H9 (cell line): ENCODE measurements around the gene CFI. TPM values are rescaled to one million over a fixed set of nuclear protein-coding genes. Genes with fewer than 3 reads are reported as not detected.

Experiments used
- DNase-seq: peaks from one replicate; pipeline ENCODE4 v3.0.0-alpha.2; 2017
- H2AFZ ChIP-seq: one replicate; pipeline ENCODE4 v1.6.1; 2013; ENCODE audit warnings: mild to moderate bottlenecking, low read length, control low read depth, moderate library complexity
- H2AK5ac ChIP-seq: 2 replicates; pipeline ENCODE4 v1.6.1; 2013; ENCODE audit warnings: low read length, control low read depth, mixed read lengths; ENCODE audit not compliant: insufficient read length
- H2BK120ac ChIP-seq: one replicate; pipeline ENCODE4 v1.6.1; 2013; ENCODE audit warnings: low read depth, mild to moderate bottlenecking, low read length, control low read depth, inconsistent platforms; ENCODE audit not compliant: poor library complexity, severe bottlenecking
- H2BK12ac ChIP-seq: 2 replicates; pipeline ENCODE4 v1.6.1; 2013; ENCODE audit warnings: low read length, control low read depth, mixed read lengths, low read depth; ENCODE audit not compliant: insufficient read length
- H2BK15ac ChIP-seq: 2 replicates; pipeline ENCODE4 v1.6.1; 2013; ENCODE audit warnings: low read depth, low read length, control low read depth
- H2BK20ac ChIP-seq: one replicate; pipeline ENCODE4 v1.6.1; 2013; ENCODE audit warnings: low read depth, mild to moderate bottlenecking, low read length, control low read depth, inconsistent platforms; ENCODE audit not compliant: poor library complexity, severe bottlenecking
- H2BK5ac ChIP-seq: 2 replicates; pipeline ENCODE4 v1.6.1; 2013; ENCODE audit warnings: low read length, control low read depth, mixed read lengths; ENCODE audit not compliant: insufficient read length
- H3K14ac ChIP-seq: 2 replicates; pipeline ENCODE4 v1.6.1; 2013; ENCODE audit warnings: low read length, control low read depth; ENCODE audit not compliant: insufficient read depth
- H3K18ac ChIP-seq: 2 replicates; pipeline ENCODE4 v1.6.1; 2013; ENCODE audit warnings: low read depth, mild to moderate bottlenecking, mixed read lengths, low read length, control low read depth; ENCODE audit not compliant: insufficient read length
- H3K23ac ChIP-seq: 2 replicates; pipeline ENCODE4 v1.6.1; 2013; ENCODE audit warnings: low read length, control low read depth, mixed read lengths, low read depth; ENCODE audit not compliant: insufficient read length
- H3K23me2 ChIP-seq: 2 replicates; pipeline ENCODE4 v1.6.1; 2013; ENCODE audit warnings: low read depth, mild to moderate bottlenecking, mixed read lengths, low read length, control low read depth; ENCODE audit not compliant: insufficient read length, poor library complexity, severe bottlenecking
- H3K27ac ChIP-seq: 2 replicates; pipeline ENCODE4 v1.5.1; 2013; ENCODE audit warnings: low read length, control low read depth, mixed read lengths, low read depth; ENCODE audit not compliant: insufficient read length
- H3K27me3 ChIP-seq: 2 replicates; pipeline ENCODE4 v1.6.1; 2013; ENCODE audit warnings: low read length, control low read depth, inconsistent platforms; ENCODE audit not compliant: insufficient read depth
- H3K4ac ChIP-seq: 2 replicates; pipeline ENCODE4 v1.6.1; 2013; ENCODE audit warnings: low read depth, mild to moderate bottlenecking, control low read depth, inconsistent platforms, low read length, moderate library complexity
- H3K4me1 ChIP-seq: 2 replicates; pipeline ENCODE4 v1.6.1; 2013; ENCODE audit warnings: low read length, control low read depth, inconsistent platforms; ENCODE audit not compliant: insufficient read depth
- H3K4me2 ChIP-seq: 2 replicates; pipeline ENCODE4 v1.6.1; 2013; ENCODE audit warnings: low read length, control low read depth, mixed read lengths; ENCODE audit not compliant: insufficient read length, insufficient read depth
- H3K56ac ChIP-seq: 2 replicates; pipeline ENCODE4 v1.6.1; 2013; ENCODE audit warnings: low read depth, mild to moderate bottlenecking, mixed read lengths, low read length, control low read depth; ENCODE audit not compliant: insufficient read length
- H3K79me1 ChIP-seq: 2 replicates; pipeline ENCODE4 v1.6.1; 2013; ENCODE audit warnings: low read depth, mild to moderate bottlenecking, moderate library complexity, low read length, control low read depth, inconsistent platforms; ENCODE audit not compliant: insufficient read depth, poor library complexity, severe bottlenecking
- H3K79me2 ChIP-seq: 2 replicates; pipeline ENCODE4 v1.6.1; 2013; ENCODE audit warnings: low read length, control low read depth, inconsistent platforms; ENCODE audit not compliant: insufficient read depth
- H3K9ac ChIP-seq: 2 replicates; pipeline ENCODE4 v1.6.1; 2013; ENCODE audit warnings: low read length, control low read depth, mixed read lengths; ENCODE audit not compliant: insufficient read length; ENCODE audit errors: extremely low read depth
- H3K9me3 ChIP-seq: one replicate; pipeline ENCODE4 v1.6.1; 2013; ENCODE audit warnings: low read depth, low read length, inconsistent platforms; ENCODE audit not compliant: control insufficient read depth
- H3T11ph ChIP-seq: one replicate; pipeline ENCODE4 v1.6.1; 2013; ENCODE audit warnings: mild to moderate bottlenecking, low read length, control low read depth, inconsistent platforms
- H4K20me1 ChIP-seq: one replicate; pipeline ENCODE4 v1.6.1; 2013; ENCODE audit not compliant: control insufficient read depth, insufficient read length, insufficient read depth
- H4K5ac ChIP-seq: 2 replicates; pipeline ENCODE4 v1.6.1; 2013; ENCODE audit warnings: low read depth, mild to moderate bottlenecking, mixed read lengths, low read length, control low read depth; ENCODE audit not compliant: insufficient read length
- H4K8ac ChIP-seq: replicated peaks from 2 replicates; pipeline ENCODE4 v1.6.1; 2013; ENCODE audit warnings: low read length, control low read depth, mixed read lengths, low read depth; ENCODE audit not compliant: insufficient read length
- H4K91ac ChIP-seq: 2 replicates; pipeline ENCODE4 v1.6.1; 2013; ENCODE audit warnings: low read depth, mild to moderate bottlenecking, moderate library complexity, mixed read lengths, low read length, control low read depth; ENCODE audit not compliant: insufficient read length
- H3K27ac Mint-ChIP-seq, 3 experiments: 2 replicates in 2 of 3; 3 replicates in 1 of 3; pipeline ENCODE4 v1.8.0; 2020 to 2021; ENCODE audit warnings: mixed read lengths in 3 of 3, mild to moderate bottlenecking in 1 of 3, moderate library complexity in 1 of 3
- H3K27me3 Mint-ChIP-seq: 2 replicates; pipeline ENCODE4 v1.8.0; 2021; ENCODE audit warnings: low read depth, mild to moderate bottlenecking, moderate library complexity, mixed read lengths
- H3K36me3 Mint-ChIP-seq, 3 experiments: 2 replicates in 2 of 3; 3 replicates in 1 of 3; pipeline ENCODE4 v1.8.0; 2020 to 2021; ENCODE audit warnings: low read depth in 3 of 3, mixed read lengths in 3 of 3; ENCODE audit not compliant: insufficient read depth in 1 of 3
- H3K4me1 Mint-ChIP-seq, 2 experiments: 2 replicates each; pipeline ENCODE4 v1.8.0; 2020; ENCODE audit warnings: mixed read lengths in 2 of 2
- H3K4me3 Mint-ChIP-seq, 2 experiments: 2 replicates in 1 of 2; 3 replicates in 1 of 2; pipeline ENCODE4 v1.8.0; 2020 to 2021; ENCODE audit warnings: mild to moderate bottlenecking in 2 of 2, mixed read lengths in 2 of 2, moderate library complexity in 1 of 2
- H3K9me3 Mint-ChIP-seq, 2 experiments: 2 replicates in 1 of 2; 3 replicates in 1 of 2; pipeline ENCODE4 v1.8.0; 2020; ENCODE audit warnings: mild to moderate bottlenecking in 2 of 2, mixed read lengths in 2 of 2, moderate library complexity in 1 of 2
- CTCF ChIP-seq: fragments of 200-600 bp; sonication (generic); conservative IDR thresholded peaks from 3 replicates; pipeline ENCODE4 v1.8.0; 2021; ENCODE audit warnings: antibody characterized with exemption, mild to moderate bottlenecking
- WGBS: extraction: QIAGEN DNeasy Blood & Tissue Kit; methylation state at CpG from one replicate; pipeline ENCODE4 v1.1.7; 2013; ENCODE audit warnings: missing lambda C conversion rate, low lambda C conversion rate, mixed read lengths; ENCODE audit not compliant: insufficient read length; ENCODE audit errors: extremely low coverage; 5-methylcytosine and 5-hydroxymethylcytosine counted together
- total RNA-seq: library from RNA; stranded (reverse); gene quantifications from 2 replicates; pipeline ENCODE4 v1.2.1, GENCODE V29; 2021

Gene CFI
- total RNA-seq, 1 experiment from 2014 or later = not detected

- no peak overlapping the region for H3K14ac ChIP-seq
- Mint-ChIP-seq H3K27me3 (no peaks in the 10 kb centered on the region), H3K9me3 (no peaks in the 10 kb centered on the region; a peak in 1 of 5 replicates), H3K36me3 (no peaks in the 10 kb centered on the region), H3K27ac (no peak overlapping the region), H3K4me3 (no peak overlapping the region), H3K4me1 (peaks cover 6% of the 10 kb centered on the region in 2 experiments; a peak in 3 of 4 replicates)
- no peak overlapping the region for H2AK5ac ChIP-seq
- no peak overlapping the region for H2BK12ac ChIP-seq
- no peak overlapping the region for H3K23ac ChIP-seq
- H2BK120ac ChIP-seq = no peak overlapping the region
- no peaks in the 10 kb centered on the region for H3K27me3 ChIP-seq
- H3K9ac ChIP-seq = no peak overlapping the region
- no peak overlapping the region for H4K8ac ChIP-seq
- no peaks in the 10 kb centered on the region for H3K79me2 ChIP-seq
- no peaks in the 10 kb centered on the region for H3K9me3 ChIP-seq
- no peaks in the 10 kb centered on the region for H4K20me1 ChIP-seq
- H3T11ph ChIP-seq = no peak overlapping the region
- H2BK15ac ChIP-seq = no peak overlapping the region
- no peaks in the 10 kb centered on the region for H3K23me2 ChIP-seq
- H3K27ac ChIP-seq = no peak overlapping the region
- H3K4me2 ChIP-seq = no peak overlapping the region
- no peak overlapping the region for H4K91ac ChIP-seq
- no peak for TF ChIP-seq CTCF
- H3K79me1 ChIP-seq = no peaks in the 10 kb centered on the region
- no peak overlapping the region for H3K56ac ChIP-seq
- no peak overlapping the region for H4K5ac ChIP-seq
- no peak overlapping the region for H2BK5ac ChIP-seq
- H2BK20ac ChIP-seq = no peak overlapping the region
- no peaks in the 10 kb centered on the region for H3K4me1 ChIP-seq
- no CpG with 5 or more reads among the region's 3 CpGs for WGBS
- H3K18ac ChIP-seq = no peak overlapping the region
- H3K4ac ChIP-seq = no peak overlapping the region
- no peak overlapping the region for H2AFZ ChIP-seq
- DNase-seq = no peak
These were observed 62.3 kb downstream of the CFI start for GRCh38 chr4:109739547-109739946.
